Astrocyte of the spinal cord (primary cell): ENCODE results near the gene INPP4A.

Experiments
- DNase-seq: peaks from one replicate; pipeline ENCODE4 v3.0.0; 2011; ENCODE audit warnings: low read depth, low spot score
- H3K4me3 ChIP-seq: 2 replicates; pipeline ENCODE4 v1.5.1; 2011; ENCODE audit warnings: low read depth, mild to moderate bottlenecking, low read length, moderate library complexity
- CTCF ChIP-seq: IDR thresholded peaks from 2 replicates; pipeline ENCODE4 v1.5.1; 2012; ENCODE audit warnings: low read depth, mild to moderate bottlenecking, low read length, inconsistent platforms
- in situ Hi-C: cut with HindIII; loops from 2 replicates; pipeline ENCODE4 v1.10.0; 2017; ENCODE audit warnings: low sequenced_read_pairs

The INPP4A gene

GRCh38 chr2:98470851-98471255, 26.2 kb downstream of the INPP4A start:
- no peak for TF ChIP-seq CTCF
- no peak overlapping the region for H3K4me3 ChIP-seq
- DNase-seq: no peak
- in situ Hi-C loops: no loop called here

GRCh38 chr2:98471402-98472131, 26.9 kb downstream of the INPP4A start:
- in situ Hi-C loops: no loop called here
- no peak overlapping the region for H3K4me3 ChIP-seq
- no peak for TF ChIP-seq CTCF
- DNase-seq: no peak

- DNase-seq: no peak
- in situ Hi-C loops: no loop called here
- H3K4me3 ChIP-seq: no peak overlapping the region
- TF ChIP-seq CTCF: no peak
Observed at GRCh38 chr2:98472132-98472650, 27.5 kb downstream of the INPP4A start.

GRCh38 chr2:98472961-98473746, 28.5 kb downstream of the INPP4A start:
- DNase-seq: no peak
- TF ChIP-seq CTCF: no peak
- no peak overlapping the region for H3K4me3 ChIP-seq
- in situ Hi-C loops: no loop called here

- no peak overlapping the region for H3K4me3 ChIP-seq
- no peak for DNase-seq
- in situ Hi-C loops: no loop called here
- no peak for TF ChIP-seq CTCF
Observed at GRCh38 chr2:98473995-98474780, 29.5 kb downstream of the INPP4A start.

- no peak overlapping the region for H3K4me3 ChIP-seq
- TF ChIP-seq CTCF: no peak
- in situ Hi-C loops: no loop called here
- no peak for DNase-seq
Observed at GRCh38 chr2:98474979-98475632, 30.4 kb downstream of the INPP4A start.
